Hematopoietic multipotent progenitor cell treated with erythropoietin and hydrocortisone succinate and interleukin-3 and kit ligand, for 4 days (in vitro differentiated cells): ENCODE data around the gene MAOB.
"Not testable (repeated sequence)": the region's sequence is repeated elsewhere in the genome, so short reads cannot be mapped to it uniquely, and the experiment has no call there.

ENCODE experiments used
- DNase-seq: peaks from one replicate; pipeline ENCODE4 v3.0.0-alpha.2; 2015

Gene MAOB

DNA sequence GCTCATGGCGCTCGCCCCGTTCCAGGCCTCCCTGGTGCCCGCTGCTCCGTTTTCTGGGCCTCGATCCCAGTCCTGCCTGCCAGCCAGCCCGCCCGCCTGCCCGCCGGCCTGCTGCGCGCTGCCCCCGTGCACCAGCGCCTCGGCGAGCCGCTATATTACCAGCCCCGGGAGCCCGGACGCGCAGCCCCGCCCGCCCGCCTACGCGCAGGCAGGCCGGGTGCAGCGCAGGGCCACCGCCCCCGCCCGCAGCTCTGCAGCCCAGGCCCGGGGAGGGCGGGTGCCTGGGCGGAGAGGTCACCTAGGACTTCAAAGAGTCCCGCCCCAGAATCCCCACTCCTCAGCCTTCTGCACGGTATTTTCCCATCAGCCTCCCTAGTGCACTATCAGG, at the start of gene MAOB:
Gene MAOB, minus strand, starts transcription at position 157 of the 388 bp plus-strand sequence. Its CDS starts 151 bp downstream, at position 6.
- DNase-seq = peak; percentile 53

- not testable (repeated sequence) for DNase-seq
Measured at GRCh38 chrX:43922032-43922431, 39.8 kb upstream of the MAOB start.

- DNase-seq = not testable (repeated sequence)
Measured at GRCh38 chrX:43910772-43911171, 28.5 kb upstream of the MAOB start.

DNA sequence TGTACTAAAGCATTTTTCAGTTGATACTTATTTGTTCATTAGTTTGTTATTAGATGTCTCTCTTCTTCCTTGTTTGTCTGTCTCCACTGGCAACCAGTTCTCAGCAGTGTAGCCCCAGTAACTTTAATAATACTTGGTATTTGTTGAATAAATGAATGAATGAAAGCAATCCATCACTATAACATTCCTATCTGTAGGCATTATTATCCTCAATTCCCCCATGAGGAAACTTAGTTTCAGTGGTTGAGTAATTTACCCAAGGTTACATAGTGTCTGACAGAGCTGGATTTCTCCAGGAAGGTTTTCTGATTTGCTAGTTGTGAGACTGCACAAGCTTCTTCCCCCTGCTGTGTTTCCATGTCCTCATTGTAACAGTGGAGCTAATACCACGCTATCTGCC, 27.8 kb upstream of the MAOB start:
- DNase-seq = no peak

- no peak for DNase-seq
Measured at GRCh38 chrX:43909141-43909540, 26.9 kb upstream of the MAOB start.

GRCh38 chrX:43899878-43900815, 17.9 kb upstream of the MAOB start:
- no peak for DNase-seq

DNA sequence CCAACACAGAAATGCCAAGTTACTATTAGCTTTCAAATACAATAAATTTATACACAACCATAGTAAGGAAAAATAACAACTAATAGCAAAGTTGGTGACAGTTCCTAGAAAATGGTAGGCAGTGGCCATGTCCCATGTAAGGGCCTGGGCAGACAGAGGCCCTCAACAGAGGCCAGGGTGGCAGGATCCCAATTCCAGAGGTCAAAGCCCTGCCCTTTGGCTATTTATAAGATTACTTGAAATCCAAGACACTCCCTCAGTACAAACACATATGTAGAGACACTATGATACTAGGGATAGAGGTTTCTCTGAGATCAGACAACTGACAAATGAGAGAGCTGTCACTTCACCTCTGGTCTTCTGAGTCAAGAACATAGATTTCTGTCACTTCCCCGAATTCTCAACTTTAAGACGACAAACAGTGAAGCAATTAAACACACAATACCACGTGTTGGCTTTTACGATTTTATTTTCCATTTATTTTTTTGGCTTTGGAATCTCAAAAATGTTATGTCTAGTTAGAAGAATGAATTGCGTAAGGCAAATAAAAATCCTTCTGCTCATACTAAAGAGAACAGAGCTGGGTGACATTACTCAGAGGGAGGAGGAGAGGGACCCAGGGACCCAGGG, 16.3 kb upstream of the MAOB start:
- DNase-seq = no peak

DNA sequence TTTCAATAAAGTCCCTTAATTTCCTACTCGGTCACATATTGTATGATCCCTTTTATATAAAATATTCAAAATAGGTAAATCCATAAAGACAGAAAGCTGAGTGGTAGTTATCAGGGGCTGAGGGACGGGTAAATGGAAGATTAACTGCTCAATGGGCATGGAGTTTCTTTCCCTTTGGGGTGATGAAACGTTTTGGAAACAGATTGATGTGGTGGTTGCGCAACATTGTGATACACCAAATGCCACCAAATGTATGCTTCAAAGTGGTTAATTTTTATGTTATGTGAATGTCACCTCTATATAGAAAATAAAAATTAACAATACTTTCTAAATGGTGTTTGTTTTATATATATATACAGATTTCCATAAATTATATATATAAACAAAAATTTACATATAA, 15.0 kb upstream of the MAOB start:
- no peak for DNase-seq

GRCh38 chrX:43892336-43892870, 10.2 kb upstream of the MAOB start:
- DNase-seq = no peak

- DNase-seq = no peak
Measured at GRCh38 chrX:43885617-43886016, 3.4 kb upstream of the MAOB start.

DNA sequence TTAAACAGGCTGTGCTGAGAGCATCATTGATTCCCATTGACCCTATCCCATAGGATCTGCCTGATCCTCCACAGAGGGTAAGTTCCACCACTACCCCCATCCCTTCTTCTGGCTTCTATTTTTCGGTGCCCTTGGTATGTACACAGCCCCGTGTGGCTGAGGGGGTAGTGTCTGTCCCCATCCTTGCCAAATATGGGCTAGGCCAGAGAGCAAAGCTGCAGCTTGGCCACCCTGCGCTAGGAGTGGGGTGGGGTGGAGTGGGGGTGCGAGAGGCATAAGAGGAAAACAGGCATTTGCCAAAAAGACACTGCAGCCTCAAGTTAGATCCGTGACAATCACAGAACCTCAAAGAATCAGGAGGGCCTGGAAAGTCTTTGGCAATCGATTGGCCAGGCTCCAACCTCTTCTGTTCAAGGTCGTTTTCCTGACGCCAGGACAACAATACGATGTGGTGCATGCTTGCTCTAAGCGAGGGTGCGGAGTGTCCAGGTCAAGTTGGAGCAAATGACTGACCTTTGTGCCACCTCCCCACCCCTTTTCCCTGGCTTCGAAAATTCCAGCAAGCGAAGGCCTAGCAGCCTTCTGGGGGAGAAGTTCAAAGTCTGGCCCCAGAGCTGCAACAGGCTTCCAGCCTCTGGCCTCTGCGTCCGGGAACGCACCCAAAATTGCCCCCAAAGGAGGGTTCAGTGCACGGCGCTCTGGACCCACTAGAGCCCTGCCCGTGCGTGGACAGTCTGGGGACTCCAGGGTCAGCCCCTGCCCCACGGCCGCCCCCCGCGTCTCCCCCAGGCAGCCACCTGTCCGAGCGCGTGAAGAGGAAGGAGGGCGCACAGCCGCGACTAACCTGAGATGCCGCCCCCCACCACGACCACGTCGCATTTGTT, 598 bp downstream of the MAOB start:
- DNase-seq = no peak

DNA sequence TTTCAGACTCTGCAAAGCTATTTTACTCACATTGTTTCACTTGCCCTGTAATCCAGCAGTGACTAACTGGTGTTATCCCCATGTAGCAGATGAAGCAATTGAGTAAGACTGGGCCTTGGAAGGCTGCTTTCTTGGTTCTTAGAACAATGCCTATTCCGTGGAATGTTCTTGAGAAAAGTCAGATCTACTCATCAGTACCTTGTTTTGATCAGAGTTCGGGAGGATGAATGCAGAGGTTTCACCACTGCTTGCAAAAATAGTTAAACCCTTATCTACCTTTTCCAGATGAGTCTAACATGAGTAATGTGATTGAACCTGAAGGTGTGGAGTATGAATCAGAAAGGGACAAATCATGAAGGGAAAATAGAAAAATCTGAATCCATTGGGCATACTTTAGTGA, 1.8 kb downstream of the MAOB start:
- DNase-seq = no peak

DNA sequence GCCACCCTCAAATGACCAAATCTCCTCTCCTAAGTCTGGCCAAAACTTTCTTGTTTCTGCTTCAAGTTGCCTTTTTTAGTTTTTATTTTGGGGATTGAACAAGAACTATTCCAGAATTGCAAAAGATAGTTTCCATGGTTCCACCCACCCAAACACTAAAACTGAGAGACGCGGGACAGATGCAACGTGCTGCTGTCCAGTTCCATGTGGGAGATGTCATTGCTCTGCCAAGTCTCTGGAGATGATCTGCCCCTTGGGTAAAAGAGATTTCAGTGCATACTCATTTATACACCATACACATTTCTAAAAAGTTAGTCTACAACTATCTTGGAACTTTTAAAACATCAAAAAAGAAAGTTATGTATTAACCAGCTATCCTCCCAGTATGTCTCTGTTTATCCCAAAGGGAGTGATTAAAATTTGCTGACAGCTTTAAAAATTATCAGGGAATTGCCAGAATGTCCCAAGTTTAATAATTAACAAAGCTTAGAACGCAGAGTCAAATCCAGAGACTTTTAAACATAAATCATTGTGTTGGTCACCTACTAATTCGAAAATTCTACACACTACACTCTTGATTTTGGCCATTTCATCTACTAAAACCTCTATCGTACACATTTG, 3.2 kb downstream of the MAOB start:
- DNase-seq = no peak

- DNase-seq = peak; percentile 18
Measured at GRCh38 chrX:43876680-43877079, 5.6 kb downstream of the MAOB start.

- DNase-seq = no peak
Measured at GRCh38 chrX:43870758-43871419, 11.4 kb downstream of the MAOB start.

GRCh38 chrX:43870011-43870410, 12.2 kb downstream of the MAOB start:
- DNase-seq = no peak

GRCh38 chrX:43868791-43869190, 13.5 kb downstream of the MAOB start:
- DNase-seq = no peak

GRCh38 chrX:43866423-43866822, 15.8 kb downstream of the MAOB start:
- no peak for DNase-seq

- no peak for DNase-seq
Measured at GRCh38 chrX:43865791-43866190, 16.5 kb downstream of the MAOB start.

GRCh38 chrX:43862434-43862833, 19.8 kb downstream of the MAOB start:
- DNase-seq = no peak

DNA sequence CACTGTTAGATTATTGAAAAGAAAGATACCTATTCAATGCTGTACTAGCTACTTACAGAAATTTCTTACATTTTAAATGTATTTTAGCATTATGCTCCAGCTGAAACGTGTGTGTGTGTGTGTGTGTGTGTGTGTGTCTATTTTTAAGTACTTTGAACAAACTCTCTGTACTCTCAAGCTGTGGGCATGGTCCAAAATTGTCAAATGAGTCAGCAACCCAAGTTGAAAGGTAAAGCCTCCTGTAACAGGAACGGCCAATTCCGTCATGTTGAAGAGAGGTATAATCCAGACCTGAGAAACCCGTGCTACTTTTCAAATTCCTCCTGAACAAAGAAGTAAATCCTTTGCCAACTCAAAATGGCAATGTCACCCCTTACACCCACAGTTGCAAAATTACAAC, 20.5 kb downstream of the MAOB start:
- no peak for DNase-seq
